Spleen (tissue), 11 donors: Measurements from ENCODE around the gene KIF5B. TPM values are rescaled to one million over a fixed set of nuclear protein-coding genes. Genes with fewer than 3 reads are reported as not detected.

Experiments used
- DNase-seq: peaks from one replicate; pipeline ENCODE4 v3.0.0-alpha.2; 2020
- H3K27ac ChIP-seq, 8 donors: fragments of 200-600 bp; sonication (generic) in 7 of 8; 1 replicate in 4 of 8; 2 replicates in 4 of 8; pipeline versions ENCODE4 v1.5.0 to v1.8.0; 2016 to 2021; ENCODE audit warnings: inconsistent platforms in 4 of 8, mild to moderate bottlenecking in 4 of 8, moderate library complexity in 1 of 8
- H3K27me3 ChIP-seq, 7 donors: fragments of 200-600 bp; sonication (generic) in 6 of 7; replicated peaks in 1 of 7; 1 replicate in 4 of 7; 2 replicates in 3 of 7; pipeline versions ENCODE4 v1.5.0 to v1.8.0; 2016 to 2021; ENCODE audit warnings: inconsistent platforms in 3 of 7, mild to moderate bottlenecking in 1 of 7
- H3K36me3 ChIP-seq, 6 donors: fragments of 200-600 bp; sonication (generic) in 5 of 6; 1 replicate in 4 of 6; 2 replicates in 2 of 6; pipeline versions ENCODE4 v1.5.0 to v1.8.0; 2016 to 2021; ENCODE audit warnings: inconsistent platforms in 2 of 6
- H3K4me1 ChIP-seq, 6 donors: fragments of 200-600 bp; sonication (generic) in 5 of 6; 1 replicate in 3 of 6; 2 replicates in 3 of 6; pipeline versions ENCODE4 v1.5.0 to v1.8.0; 2016 to 2021; ENCODE audit warnings: inconsistent platforms in 3 of 6
- H3K4me3 ChIP-seq, 8 donors: fragments of 200-600 bp; sonication (generic) in 7 of 8; 1 replicate in 4 of 8; 2 replicates in 4 of 8; pipeline versions ENCODE4 v1.5.0 to v1.8.0; 2016 to 2021; ENCODE audit warnings: inconsistent platforms in 4 of 8, mild to moderate bottlenecking in 4 of 8, moderate library complexity in 2 of 8
- H3K9me3 ChIP-seq, 8 donors: fragments of 200-600 bp; sonication (generic) in 7 of 8; 1 replicate in 4 of 8; 2 replicates in 4 of 8; pipeline versions ENCODE4 v1.5.0 to v1.8.0; 2016 to 2021; ENCODE audit warnings: inconsistent platforms in 4 of 8
- POLR2A ChIP-seq, 3 donors: fragments of 450-650 bp; IDR thresholded peaks; one replicate each; pipeline ENCODE4 v1.5.1; 2017; ENCODE audit warnings: antibody characterized with exemption in 3 of 3, mild to moderate bottlenecking in 1 of 3
- POLR2AphosphoS5 ChIP-seq, 3 donors: sonication (generic); formaldehyde crosslinking; IDR thresholded peaks; one replicate each; pipeline ENCODE4 v1.5.1; 2017; ENCODE audit warnings: antibody characterized with exemption in 3 of 3
- WGBS, 5 donors: extraction: QIAGEN DNeasy Blood & Tissue Kit in 3 of 5; methylation state at CpG; one replicate each; pipeline versions ENCODE4 v1.1.5 to v1.1.7; 2013 to 2018; 5-methylcytosine and 5-hydroxymethylcytosine counted together
- intact Hi-C: fragments of 100-400 bp; cut with DNase I; formaldehyde crosslinking; loops from one replicate; pipeline ENCODE4 v1.15.0; 2023; ENCODE audit warnings: low total_unique reads
- polyA plus RNA-seq, 3 donors: library from polyadenylated mRNA; stranded (reverse); fragments of 200-250 nt; gene quantifications; one replicate each; pipeline ENCODE4 v1.2.1, GENCODE V29; 2013
- total RNA-seq, 7 donors: library from RNA; depleted of rRNA in 3 of 7; stranded (reverse); fragments of >200 nt in 3 of 7; fragmentation: NEBNext Ultra II Directional in 4 of 7; extraction: Animal tissue kit (Norgen Biotek cat#: 25700) in 4 of 7; gene quantifications; one replicate each; pipeline versions ENCODE4 v1.1.0 to v1.2.1, GENCODE V29; 2016 to 2021
- TF ChIP-seq, protein P1 (sequence below), 11 experiments: fragments of 200-600 bp in 7 of 11; fragments of 450-650 bp in 4 of 11; sonication (generic) in 4 of 11; IDR thresholded peaks in 8 of 11; conservative IDR thresholded peaks in 3 of 11; 1 replicate in 7 of 11; 2 replicates in 4 of 11; pipeline versions ENCODE4 v1.4.0 to v1.8.0; 2016 to 2021; ENCODE audit warnings: antibody characterized with exemption in 11 of 11, inconsistent platforms in 4 of 11, mild to moderate bottlenecking in 1 of 11
- donor health status: healthy with polysubstance abuse.
- donor health status: DM: no; HTN: no; CAD: no; lungs with moderate emphysema.
- donor health status: DM: no; HTN: no; CAD: no.
- donor health status: Bipolar disorder and iron deficiency.
- donor health status: healthy.
- donor health status: DM: no; HTN: no; CAD: no.
- donor health status: DM: yes; HTN: yes; CAD: no.

KIF5B gene
- total and polyA plus RNA-seq, 10 donors = 16.1 to 95.1 (median 71.2) TPM

DNA sequence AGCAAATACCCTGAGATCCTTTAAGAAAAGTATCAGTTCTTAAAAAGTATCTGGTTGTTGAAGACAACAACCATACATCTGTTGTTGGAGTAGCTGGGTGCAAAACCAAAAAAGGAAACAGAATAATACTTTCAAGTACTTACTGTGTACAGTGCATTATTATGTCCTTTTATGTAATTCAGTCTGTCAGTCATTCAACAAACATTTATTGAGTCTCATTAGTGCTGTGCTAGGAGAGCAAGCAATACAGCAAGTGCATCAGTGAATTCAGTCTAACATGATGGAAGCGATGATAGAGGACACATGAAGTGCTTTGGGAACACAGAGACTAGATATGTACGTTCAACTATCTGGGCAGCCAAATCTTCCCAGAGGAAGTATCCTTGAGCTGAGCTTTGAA is 37.4 kb upstream of the KIF5B start:
- H3K27me3 ChIP-seq = peaks cover 0 to 6% (median 0%) of the 10 kb centered on the region in 7 donors
- DNase-seq = no peak
- H3K27ac ChIP-seq = no peak overlapping the region
- H3K4me1 ChIP-seq = no peaks in the 10 kb centered on the region
- 89 to 99% (median 94%) methylated on average over 2 of the region's 2 CpGs for WGBS, 5 donors
- intact Hi-C loops = no loop called here
- TF ChIP-seq, protein P1, sequence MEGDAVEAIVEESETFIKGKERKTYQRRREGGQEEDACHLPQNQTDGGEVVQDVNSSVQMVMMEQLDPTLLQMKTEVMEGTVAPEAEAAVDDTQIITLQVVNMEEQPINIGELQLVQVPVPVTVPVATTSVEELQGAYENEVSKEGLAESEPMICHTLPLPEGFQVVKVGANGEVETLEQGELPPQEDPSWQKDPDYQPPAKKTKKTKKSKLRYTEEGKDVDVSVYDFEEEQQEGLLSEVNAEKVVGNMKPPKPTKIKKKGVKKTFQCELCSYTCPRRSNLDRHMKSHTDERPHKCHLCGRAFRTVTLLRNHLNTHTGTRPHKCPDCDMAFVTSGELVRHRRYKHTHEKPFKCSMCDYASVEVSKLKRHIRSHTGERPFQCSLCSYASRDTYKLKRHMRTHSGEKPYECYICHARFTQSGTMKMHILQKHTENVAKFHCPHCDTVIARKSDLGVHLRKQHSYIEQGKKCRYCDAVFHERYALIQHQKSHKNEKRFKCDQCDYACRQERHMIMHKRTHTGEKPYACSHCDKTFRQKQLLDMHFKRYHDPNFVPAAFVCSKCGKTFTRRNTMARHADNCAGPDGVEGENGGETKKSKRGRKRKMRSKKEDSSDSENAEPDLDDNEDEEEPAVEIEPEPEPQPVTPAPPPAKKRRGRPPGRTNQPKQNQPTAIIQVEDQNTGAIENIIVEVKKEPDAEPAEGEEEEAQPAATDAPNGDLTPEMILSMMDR (IDR thresholded peaks at IDR 0.05 in 8 of 11, conservative IDR thresholded peaks at IDR 0.05 in 3 of 11) = no peak
- TF ChIP-seq POLR2A (IDR thresholded peaks at IDR 0.05) (no peak), POLR2AphosphoS5 (IDR thresholded peaks at IDR 0.05) (no peak)
- no peak overlapping the region for H3K4me3 ChIP-seq
- H3K9me3 ChIP-seq = peaks cover 0 to 11% (median 5%) of the 10 kb centered on the region in 8 donors
- no peaks in the 10 kb centered on the region for H3K36me3 ChIP-seq

DNA sequence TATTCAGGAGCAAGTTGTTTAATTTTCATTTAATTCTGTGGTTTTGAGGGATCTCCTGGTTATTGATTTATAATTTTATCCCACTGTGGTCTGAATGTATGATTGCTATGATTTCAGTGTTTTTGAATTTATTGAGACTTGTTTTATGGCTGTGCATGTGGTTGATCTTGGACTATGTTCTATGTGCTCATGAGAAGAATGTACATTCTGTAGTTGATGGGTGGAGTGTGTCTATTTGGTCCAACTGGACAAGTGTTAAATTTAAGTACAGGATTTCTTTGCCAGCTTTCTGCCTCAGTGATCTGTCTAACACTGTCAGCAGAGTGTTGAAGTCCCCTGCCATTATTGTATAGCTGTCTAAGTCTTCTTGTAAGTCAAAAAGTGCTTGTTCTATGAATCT is 34.8 kb upstream of the KIF5B start:
- TF ChIP-seq POLR2A (IDR thresholded peaks at IDR 0.05) (no peak), POLR2AphosphoS5 (IDR thresholded peaks at IDR 0.05) (no peak)
- TF ChIP-seq, protein P1 (IDR thresholded peaks at IDR 0.05 in 8 of 11, conservative IDR thresholded peaks at IDR 0.05 in 3 of 11) = no peak
- intact Hi-C loops = no loop called here
- Histone ChIP-seq H3K4me3 (no peak overlapping the region), H3K27me3 (peaks cover 0 to 6% (median 0%) of the 10 kb centered on the region in 7 donors), H3K4me1 (no peaks in the 10 kb centered on the region), H3K36me3 (no peaks in the 10 kb centered on the region), H3K9me3 (no peaks in the 10 kb centered on the region), H3K27ac (no peak overlapping the region)
- no peak for DNase-seq

DNA sequence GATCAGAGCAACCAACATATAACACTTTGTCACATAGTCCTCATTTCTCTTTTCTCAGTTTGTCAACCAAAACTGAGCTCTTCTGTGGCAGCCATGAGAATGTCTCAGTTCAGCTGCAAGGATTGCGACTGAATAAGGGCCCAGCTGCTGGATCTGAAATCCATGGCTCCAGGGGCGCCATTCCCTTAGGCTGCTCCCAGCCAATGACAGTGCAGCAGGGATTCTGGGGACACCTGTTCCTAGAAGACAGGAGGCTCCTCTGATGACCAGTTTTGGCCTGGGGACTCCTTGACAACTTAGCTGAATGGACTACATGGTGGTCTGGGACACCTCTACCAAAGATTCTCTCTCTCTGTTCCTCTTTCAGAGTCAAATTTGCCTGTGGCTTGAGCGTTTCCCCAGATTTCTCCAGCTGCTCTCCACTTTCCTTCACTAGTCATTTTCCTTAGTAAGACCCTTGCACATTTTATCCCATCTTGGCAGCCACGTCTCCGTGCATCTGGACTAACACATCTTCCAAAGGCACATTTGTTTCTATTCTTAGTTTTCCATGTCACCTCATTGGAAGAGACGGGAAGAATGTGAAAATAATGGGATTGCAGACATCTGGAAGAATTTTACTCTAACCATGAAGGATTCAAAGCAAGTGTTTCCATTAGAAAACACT is 28.1 kb upstream of the KIF5B start:
- no peaks in the 10 kb centered on the region for H3K27me3 ChIP-seq
- intact Hi-C loops = no loop called here
- TF ChIP-seq POLR2A (IDR thresholded peaks at IDR 0.05) (no peak), POLR2AphosphoS5 (IDR thresholded peaks at IDR 0.05) (no peak)
- TF ChIP-seq, protein P1 (IDR thresholded peaks at IDR 0.05 in 8 of 11, conservative IDR thresholded peaks at IDR 0.05 in 3 of 11) = no peak
- H3K9me3 ChIP-seq = no peaks in the 10 kb centered on the region
- WGBS, 5 donors = 77 to 92% (median 83%) methylated on average over 6 of the region's 6 CpGs
- DNase-seq = no peak
- H3K27ac ChIP-seq = no peak overlapping the region
- no peaks in the 10 kb centered on the region for H3K4me1 ChIP-seq
- no peaks in the 10 kb centered on the region for H3K36me3 ChIP-seq
- no peak overlapping the region for H3K4me3 ChIP-seq

DNA sequence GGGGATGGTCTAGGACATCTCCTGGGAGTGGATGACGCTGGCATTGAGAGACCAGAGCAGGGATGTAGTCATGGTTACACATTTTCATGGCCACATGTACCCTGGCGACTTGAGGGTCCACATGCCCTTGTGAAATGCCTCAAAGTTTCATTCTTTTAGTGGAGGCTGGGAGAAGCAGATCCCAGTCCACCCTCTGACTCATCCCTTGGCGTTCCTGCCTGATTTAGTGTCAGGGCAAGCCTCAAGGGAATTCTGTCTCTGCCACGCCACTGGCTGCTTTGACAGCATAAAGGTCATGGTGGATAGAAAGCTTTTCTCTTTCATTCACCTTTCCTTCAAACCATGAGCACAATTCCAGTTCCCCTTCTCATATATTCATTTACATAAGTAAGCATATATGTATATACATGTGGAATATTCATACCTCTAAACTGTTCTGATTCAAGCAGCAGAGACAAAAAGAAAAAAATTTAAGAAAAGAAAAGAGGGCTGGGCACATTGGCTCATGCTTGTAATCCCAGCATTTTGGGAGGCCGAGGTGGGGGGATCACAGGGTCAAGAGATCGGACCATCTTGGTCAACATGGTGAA is 21.8 kb upstream of the KIF5B start:
- DNase-seq = no peak

More for the DNA sequence above, 21.8 kb upstream of the KIF5B start:
- WGBS, 5 donors = 71 to 82% (median 73%) methylated on average over 6 of the region's 6 CpGs
- no peaks in the 10 kb centered on the region for H3K4me1 ChIP-seq
- intact Hi-C loops = no loop called here
- no peak overlapping the region for H3K4me3 ChIP-seq
- TF ChIP-seq, protein P1 (IDR thresholded peaks at IDR 0.05 in 8 of 11, conservative IDR thresholded peaks at IDR 0.05 in 3 of 11) = no peak
- TF ChIP-seq POLR2AphosphoS5 (IDR thresholded peaks at IDR 0.05) (no peak), POLR2A (IDR thresholded peaks at IDR 0.05) (no peak)
- no peaks in the 10 kb centered on the region for H3K9me3 ChIP-seq
- H3K36me3 ChIP-seq = no peaks in the 10 kb centered on the region
- no peak overlapping the region for H3K27ac ChIP-seq
- H3K27me3 ChIP-seq = no peaks in the 10 kb centered on the region
